WERI-Rb-1 (cell line): ENCODE data around the gene NDUFA5.
A peak's percentile ranks its signal among the peaks of the same experiment; 100 is the strongest.

Source experiments
- DNase-seq: peaks from one replicate; pipeline ENCODE4 v3.0.0-alpha.2; 2020
- H3K27ac ChIP-seq: fragments of 250-450 bp; sonication (Bioruptor Pico); 2 replicates; pipeline ENCODE4 v1.5.1; 2020; ENCODE audit warnings: mild to moderate bottlenecking, moderate library complexity
- H3K27me3 ChIP-seq: fragments of 250-450 bp; sonication (Bioruptor Pico); 2 replicates; pipeline ENCODE4 v1.5.1; 2021; ENCODE audit warnings: mild to moderate bottlenecking, low read depth, moderate library complexity; ENCODE audit not compliant: insufficient read depth, severe bottlenecking
- H3K36me3 ChIP-seq: fragments of 250-450 bp; sonication (Bioruptor Pico); 2 replicates; pipeline ENCODE4 v1.5.1; 2020; ENCODE audit warnings: mild to moderate bottlenecking, moderate library complexity
- H3K4me3 ChIP-seq: 2 replicates; pipeline ENCODE4 v1.5.1; 2011; ENCODE audit warnings: low read depth, mild to moderate bottlenecking, control low read depth, low read length
- H3K9me3 ChIP-seq: fragments of 250-450 bp; sonication (Bioruptor Pico); 2 replicates; pipeline ENCODE4 v1.5.1; 2021; ENCODE audit warnings: mild to moderate bottlenecking, moderate library complexity; ENCODE audit not compliant: severe bottlenecking
- TF ChIP-seq, protein P1 (sequence below): IDR thresholded peaks from 2 replicates; pipeline ENCODE4 v1.5.1; 2011; ENCODE audit warnings: low read depth, mild to moderate bottlenecking, control low read depth, inconsistent platforms, low read length

The NDUFA5 gene

DNA sequence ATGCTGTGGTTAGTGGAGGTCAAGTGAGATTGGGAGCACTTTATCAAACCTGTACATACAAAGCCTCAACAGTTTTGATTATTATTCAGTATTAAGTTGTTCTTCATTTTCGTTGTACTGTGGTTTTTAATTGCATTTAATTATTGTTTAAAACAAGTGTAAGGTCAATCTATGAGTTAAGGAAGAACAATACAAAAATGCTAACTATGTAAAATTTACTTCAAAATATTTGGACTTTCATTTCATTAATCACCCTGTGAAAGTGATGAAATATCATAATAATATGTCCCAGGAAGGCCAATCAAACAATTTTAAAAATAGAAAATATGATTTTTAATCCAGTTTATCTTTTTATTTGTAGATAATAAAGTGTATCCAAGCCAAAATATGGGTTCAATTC, 13.6 kb upstream of the NDUFA5 start:
- no peaks in the 10 kb centered on the region for H3K9me3 ChIP-seq
- H3K27ac ChIP-seq: no peak overlapping the region
- no peak for DNase-seq
- no peaks in the 10 kb centered on the region for H3K27me3 ChIP-seq
- no peak overlapping the region for H3K4me3 ChIP-seq
- TF ChIP-seq, protein P1, sequence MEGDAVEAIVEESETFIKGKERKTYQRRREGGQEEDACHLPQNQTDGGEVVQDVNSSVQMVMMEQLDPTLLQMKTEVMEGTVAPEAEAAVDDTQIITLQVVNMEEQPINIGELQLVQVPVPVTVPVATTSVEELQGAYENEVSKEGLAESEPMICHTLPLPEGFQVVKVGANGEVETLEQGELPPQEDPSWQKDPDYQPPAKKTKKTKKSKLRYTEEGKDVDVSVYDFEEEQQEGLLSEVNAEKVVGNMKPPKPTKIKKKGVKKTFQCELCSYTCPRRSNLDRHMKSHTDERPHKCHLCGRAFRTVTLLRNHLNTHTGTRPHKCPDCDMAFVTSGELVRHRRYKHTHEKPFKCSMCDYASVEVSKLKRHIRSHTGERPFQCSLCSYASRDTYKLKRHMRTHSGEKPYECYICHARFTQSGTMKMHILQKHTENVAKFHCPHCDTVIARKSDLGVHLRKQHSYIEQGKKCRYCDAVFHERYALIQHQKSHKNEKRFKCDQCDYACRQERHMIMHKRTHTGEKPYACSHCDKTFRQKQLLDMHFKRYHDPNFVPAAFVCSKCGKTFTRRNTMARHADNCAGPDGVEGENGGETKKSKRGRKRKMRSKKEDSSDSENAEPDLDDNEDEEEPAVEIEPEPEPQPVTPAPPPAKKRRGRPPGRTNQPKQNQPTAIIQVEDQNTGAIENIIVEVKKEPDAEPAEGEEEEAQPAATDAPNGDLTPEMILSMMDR: no peak
- no peaks in the 10 kb centered on the region for H3K36me3 ChIP-seq

DNA sequence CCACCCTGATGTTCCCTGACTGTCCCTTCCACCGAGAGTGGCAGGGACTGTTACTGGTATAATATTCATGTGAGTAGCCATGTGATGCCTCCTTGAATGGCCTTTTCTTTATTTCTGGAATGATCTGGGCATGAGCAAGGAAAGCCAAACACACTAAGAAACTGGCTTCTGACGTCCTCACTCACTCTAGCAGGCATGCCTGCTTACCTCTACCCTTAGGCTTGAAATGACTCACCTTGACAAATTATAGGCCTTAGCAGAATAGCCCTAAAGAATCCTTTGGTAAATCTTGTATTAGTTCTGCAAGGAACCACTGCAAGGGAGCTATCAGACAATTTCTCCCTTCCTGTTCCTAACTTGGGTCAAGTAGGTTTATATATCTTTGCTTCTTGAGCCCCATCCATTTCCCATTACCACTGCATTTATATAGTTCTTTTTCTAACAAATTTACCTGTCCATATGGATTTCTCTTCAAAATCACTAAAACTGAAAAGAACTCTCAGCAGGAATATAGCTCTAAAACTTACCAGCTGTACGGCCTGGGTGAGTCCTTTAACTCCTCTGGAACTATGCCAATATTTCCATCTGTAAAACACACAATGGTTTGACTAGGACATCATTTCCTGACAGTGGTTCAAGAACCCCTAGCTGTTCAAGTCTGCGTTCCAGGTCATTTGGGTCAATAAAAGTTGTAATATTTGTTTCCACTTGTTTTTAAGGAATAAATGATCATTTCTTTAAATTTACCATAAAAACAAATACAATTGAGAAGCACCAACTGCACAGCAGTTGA, 13.0 kb upstream of the NDUFA5 start:
- no peaks in the 10 kb centered on the region for H3K27me3 ChIP-seq
- H3K27ac ChIP-seq: no peak overlapping the region
- TF ChIP-seq, protein P1: no peak
- DNase-seq: no peak
- H3K4me3 ChIP-seq: no peak overlapping the region
- no peaks in the 10 kb centered on the region for H3K36me3 ChIP-seq
- no peaks in the 10 kb centered on the region for H3K9me3 ChIP-seq

DNA sequence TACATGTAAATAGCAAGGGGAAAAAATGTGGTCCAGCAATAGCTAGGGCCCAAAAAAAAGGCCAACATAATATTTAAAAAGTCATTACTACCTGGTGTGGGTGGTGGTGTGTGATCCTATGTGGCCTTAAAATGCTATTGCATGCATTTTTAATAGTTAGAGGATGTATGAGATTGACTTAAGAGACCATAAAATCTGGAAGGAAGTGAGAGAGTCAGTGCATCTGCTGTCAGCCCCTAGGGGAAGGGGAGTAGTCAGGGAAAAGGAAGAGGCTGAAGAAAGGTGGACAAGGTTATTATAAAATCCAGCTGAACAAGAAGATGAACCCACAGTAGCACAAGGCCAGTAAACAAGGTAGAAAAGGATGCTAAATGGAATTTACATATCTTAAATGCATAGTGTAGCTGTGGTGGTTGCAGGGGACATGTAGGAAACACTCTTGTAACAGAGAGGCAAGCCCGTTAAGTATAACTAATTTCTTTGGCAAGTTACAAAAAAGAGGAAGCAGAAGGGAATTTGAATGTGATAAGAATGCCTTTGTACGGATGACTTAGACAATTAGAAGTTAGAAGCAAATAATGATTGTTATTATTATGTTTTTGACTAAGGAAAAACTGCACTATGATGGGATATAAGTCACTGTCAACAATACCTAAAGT, 11.9 kb upstream of the NDUFA5 start:
- H3K9me3 ChIP-seq: no peaks in the 10 kb centered on the region
- DNase-seq: no peak
- TF ChIP-seq, protein P1: no peak

DNA sequence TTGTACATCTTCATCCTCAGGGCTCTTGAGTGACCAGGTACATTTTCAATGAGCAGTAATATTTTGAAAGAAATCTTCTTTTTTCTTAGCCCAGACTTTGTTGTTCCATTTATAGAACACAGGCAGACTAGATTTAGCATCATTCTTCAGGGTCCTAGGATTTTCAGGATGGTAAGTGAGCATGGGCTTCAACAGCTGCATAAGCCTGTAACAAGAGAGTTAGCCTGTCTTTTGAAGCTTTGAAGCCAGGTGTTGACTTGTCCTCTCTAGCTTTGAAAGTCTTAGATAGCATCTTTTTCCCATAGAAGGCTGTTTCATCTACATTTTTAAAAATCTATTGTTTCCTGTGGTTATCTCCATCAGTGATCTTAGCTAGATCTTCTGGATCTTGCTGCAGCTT, 4.5 kb upstream of the NDUFA5 start:
- Histone ChIP-seq H3K27ac (no peak overlapping the region), H3K36me3 (0 out of 2 replicates have a peak, but pooled peaks cover 3% of the 10 kb centered on the region), H3K27me3 (no peaks in the 10 kb centered on the region), H3K4me3 (no peak overlapping the region), H3K9me3 (no peaks in the 10 kb centered on the region)
- TF ChIP-seq, protein P1: no peak
- DNase-seq: no peak

More for the DNA sequence above, 11.9 kb upstream of the NDUFA5 start:
- H3K36me3 ChIP-seq: no peaks in the 10 kb centered on the region
- no peaks in the 10 kb centered on the region for H3K27me3 ChIP-seq
- H3K27ac ChIP-seq: no peak overlapping the region
- H3K4me3 ChIP-seq: no peak overlapping the region

DNA sequence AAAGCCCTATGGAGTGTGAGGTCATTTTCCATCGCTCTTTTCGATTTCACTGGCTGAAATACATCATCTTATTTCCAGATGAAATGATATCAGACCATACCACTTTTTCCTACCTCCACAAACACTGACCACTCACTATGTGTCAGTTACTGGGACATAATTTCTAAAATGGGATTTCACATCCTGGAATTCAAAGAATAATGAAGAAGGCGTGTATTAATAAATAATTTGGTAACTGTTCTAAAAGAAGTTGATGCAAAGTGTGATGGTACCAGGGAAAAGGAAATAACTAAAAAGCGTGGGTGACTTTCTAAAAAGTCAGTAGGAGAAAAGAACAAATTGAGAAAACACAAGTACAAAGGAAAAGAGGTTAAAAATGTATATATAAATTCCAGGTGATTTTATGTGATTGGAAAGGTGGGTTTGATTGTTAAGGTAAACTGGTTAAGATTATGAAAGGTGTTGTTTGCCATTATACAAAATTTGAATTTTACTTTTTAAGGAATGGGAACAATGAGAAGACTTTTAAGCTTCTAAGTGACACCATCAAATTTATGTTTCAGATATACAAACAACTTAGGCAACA, 764 bp upstream of the NDUFA5 start:
- no peak overlapping the region; the same call in 1 of the 2 replicates for H3K27ac ChIP-seq
- DNase-seq: no peak
- peaks cover 28% of the 10 kb centered on the region for H3K36me3 ChIP-seq
- peak overlapping the region; percentile 89 for H3K4me3 ChIP-seq
- H3K9me3 ChIP-seq: no peaks in the 10 kb centered on the region
- TF ChIP-seq, protein P1: no peak
- no peaks in the 10 kb centered on the region for H3K27me3 ChIP-seq
